K562 (cell line): ENCODE measurements around the gene PAIP2. TPM values are rescaled to one million over a fixed set of nuclear protein-coding genes. Genes with fewer than 3 reads are reported as not detected.

Experiments
- CCAR2 ChIP-seq: fragments of 200-400 bp; formaldehyde crosslinking; IDR thresholded peaks from 2 replicates; pipeline ENCODE4 v1.6.1; 2017; ENCODE audit warnings: mild to moderate bottlenecking, low read depth, low read length
- CEBPG ChIP-seq, 3 experiments: fragments of 200-800 bp in 1 of 3; sonication (Bioruptor generic) in 1 of 3; sonication (generic) in 1 of 3; formaldehyde crosslinking in 1 of 3; IDR thresholded peaks in 2 of 3; conservative IDR thresholded peaks in 1 of 3; 2 replicates each; pipeline versions ENCODE4 v1.6.1 to v1.8.0; 2016 to 2022; ENCODE audit warnings: missing compliant biosample characterization in 2 of 3, missing genetic modification characterization in 2 of 3, mild to moderate bottlenecking in 1 of 3, missing genetic modification reagents in 1 of 3
- ZNF79 ChIP-seq: fragments of 250-450 bp; sonication (Bioruptor Pico); IDR thresholded peaks from 2 replicates; pipeline ENCODE4 v1.4.0; 2020; ENCODE audit warnings: low read depth, mild to moderate bottlenecking, moderate library complexity
- polyA plus RNA-seq, 8 experiments: library from polyadenylated mRNA; depleted of rRNA in 4 of 8; stranded (reverse) in 5 of 8; unstranded in 3 of 8; fragments of >200 nt; fragmentation: Nextera tagmentation in 2 of 8; fragmentation: Illumina TruSeq in 1 of 8; extraction: Ambion mirVana in 2 of 8; extraction: Trizol in 1 of 8; gene quantifications; 2 replicates each; pipeline versions ENCODE4 v1.2.1 to v1.2.3, GENCODE V29; 2011 to 2014; ENCODE audit warnings: inconsistent platforms in 1 of 8, missing spikeins in 1 of 8
- total RNA-seq, 7 experiments: library from RNA; depleted of rRNA in 6 of 7; stranded (reverse); fragments of >200 nt in 6 of 7; fragmentation: Illumina TruSeq in 2 of 7; extraction: Trizol in 2 of 7; gene quantifications; 2 replicates each; pipeline versions ENCODE4 v1.2.1 to v1.2.3, GENCODE V29; 2011 to 2021; ENCODE audit warnings: low replicate concordance in 1 of 7
- TF ChIP-seq, protein P1 (sequence below), 2 experiments: fragments of 450-650 bp; IDR thresholded peaks; 2 replicates each; pipeline ENCODE4 v1.6.1; 2018; ENCODE audit warnings: mild to moderate bottlenecking in 2 of 2, low read depth in 1 of 2; ENCODE audit not compliant: partially characterized antibody in 2 of 2
- TF ChIP-seq, protein P2 (sequence below): IDR thresholded peaks from 2 replicates; pipeline ENCODE4 v1.6.1; 2016; ENCODE audit warnings: missing genetic modification characterization, missing compliant biosample characterization

PAIP2 gene
- total and polyA plus RNA-seq, 9 of the 15 experiments (the other 6 are each of a cell fraction or from before 2014, with no cell fraction given), result 78.3 to 187 (median 128) TPM

DNA sequence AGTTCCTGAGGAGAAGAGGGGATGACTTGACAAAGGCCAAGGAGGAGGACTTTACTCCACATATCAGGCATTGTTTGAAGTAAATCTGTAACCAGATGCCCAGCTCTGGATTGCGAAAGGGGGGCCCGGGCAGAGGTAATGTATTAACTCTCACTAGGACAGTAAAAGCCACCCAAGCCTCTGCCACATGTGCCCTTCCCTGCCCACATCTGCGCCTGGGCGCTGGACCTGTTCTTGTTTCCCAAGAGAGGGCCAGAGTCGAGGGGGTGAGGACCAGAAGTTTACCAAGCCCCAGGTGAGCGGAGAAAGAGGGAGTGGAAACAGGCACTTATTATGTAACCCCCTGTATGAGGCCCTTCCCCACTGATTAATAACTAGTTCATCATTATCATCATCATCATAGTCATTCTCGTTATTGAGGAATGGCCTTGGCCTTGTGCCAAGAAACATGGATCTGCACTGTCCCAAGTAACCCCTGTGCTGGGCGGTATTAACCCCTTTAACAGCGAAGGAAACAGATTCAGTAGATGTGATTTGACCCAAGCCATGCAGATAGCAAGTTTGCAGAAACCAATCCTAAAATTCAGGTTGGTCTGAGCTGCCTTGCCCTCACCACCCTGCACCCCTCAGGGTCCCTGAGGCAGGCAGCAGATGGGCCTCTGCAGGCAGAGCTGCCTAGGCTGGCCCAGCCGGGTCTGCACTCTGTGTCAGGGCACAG lies 41.8 kb downstream of the PAIP2 start, which contains the start of gene SLC23A1 (continued):
- TF ChIP-seq, protein P1, sequence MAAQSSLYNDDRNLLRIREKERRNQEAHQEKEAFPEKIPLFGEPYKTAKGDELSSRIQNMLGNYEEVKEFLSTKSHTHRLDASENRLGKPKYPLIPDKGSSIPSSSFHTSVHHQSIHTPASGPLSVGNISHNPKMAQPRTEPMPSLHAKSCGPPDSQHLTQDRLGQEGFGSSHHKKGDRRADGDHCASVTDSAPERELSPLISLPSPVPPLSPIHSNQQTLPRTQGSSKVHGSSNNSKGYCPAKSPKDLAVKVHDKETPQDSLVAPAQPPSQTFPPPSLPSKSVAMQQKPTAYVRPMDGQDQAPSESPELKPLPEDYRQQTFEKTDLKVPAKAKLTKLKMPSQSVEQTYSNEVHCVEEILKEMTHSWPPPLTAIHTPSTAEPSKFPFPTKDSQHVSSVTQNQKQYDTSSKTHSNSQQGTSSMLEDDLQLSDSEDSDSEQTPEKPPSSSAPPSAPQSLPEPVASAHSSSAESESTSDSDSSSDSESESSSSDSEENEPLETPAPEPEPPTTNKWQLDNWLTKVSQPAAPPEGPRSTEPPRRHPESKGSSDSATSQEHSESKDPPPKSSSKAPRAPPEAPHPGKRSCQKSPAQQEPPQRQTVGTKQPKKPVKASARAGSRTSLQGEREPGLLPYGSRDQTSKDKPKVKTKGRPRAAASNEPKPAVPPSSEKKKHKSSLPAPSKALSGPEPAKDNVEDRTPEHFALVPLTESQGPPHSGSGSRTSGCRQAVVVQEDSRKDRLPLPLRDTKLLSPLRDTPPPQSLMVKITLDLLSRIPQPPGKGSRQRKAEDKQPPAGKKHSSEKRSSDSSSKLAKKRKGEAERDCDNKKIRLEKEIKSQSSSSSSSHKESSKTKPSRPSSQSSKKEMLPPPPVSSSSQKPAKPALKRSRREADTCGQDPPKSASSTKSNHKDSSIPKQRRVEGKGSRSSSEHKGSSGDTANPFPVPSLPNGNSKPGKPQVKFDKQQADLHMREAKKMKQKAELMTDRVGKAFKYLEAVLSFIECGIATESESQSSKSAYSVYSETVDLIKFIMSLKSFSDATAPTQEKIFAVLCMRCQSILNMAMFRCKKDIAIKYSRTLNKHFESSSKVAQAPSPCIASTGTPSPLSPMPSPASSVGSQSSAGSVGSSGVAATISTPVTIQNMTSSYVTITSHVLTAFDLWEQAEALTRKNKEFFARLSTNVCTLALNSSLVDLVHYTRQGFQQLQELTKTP (IDR thresholded peaks at IDR 0.05; ENCODE audit: low read depth in 1 of 2, partially characterized antibody in 2 of 2), result no peak
- TF ChIP-seq CEBPG (CRISPR knock-in tag; IDR thresholded peaks at IDR 0.05), result no peak
- TF ChIP-seq CEBPG (tag; conservative IDR thresholded peaks at IDR 0.05 in 1 of 2, IDR thresholded peaks at IDR 0.05 in 1 of 2), result peak; percentile 47 to 50; a peak in 2 of 4 replicates
- TF ChIP-seq, protein P2, sequence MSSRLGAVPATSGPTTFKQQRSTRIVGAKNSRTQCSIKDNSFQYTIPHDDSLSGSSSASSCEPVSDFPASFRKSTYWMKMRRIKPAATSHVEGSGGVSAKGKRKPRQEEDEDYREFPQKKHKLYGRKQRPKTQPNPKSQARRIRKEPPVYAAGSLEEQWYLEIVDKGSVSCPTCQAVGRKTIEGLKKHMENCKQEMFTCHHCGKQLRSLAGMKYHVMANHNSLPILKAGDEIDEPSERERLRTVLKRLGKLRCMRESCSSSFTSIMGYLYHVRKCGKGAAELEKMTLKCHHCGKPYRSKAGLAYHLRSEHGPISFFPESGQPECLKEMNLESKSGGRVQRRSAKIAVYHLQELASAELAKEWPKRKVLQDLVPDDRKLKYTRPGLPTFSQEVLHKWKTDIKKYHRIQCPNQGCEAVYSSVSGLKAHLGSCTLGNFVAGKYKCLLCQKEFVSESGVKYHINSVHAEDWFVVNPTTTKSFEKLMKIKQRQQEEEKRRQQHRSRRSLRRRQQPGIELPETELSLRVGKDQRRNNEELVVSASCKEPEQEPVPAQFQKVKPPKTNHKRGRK (tag), result no peak
- no peak for TF ChIP-seq CCAR2
- TF ChIP-seq ZNF79 (CRISPR knock-in tag), result no peak
